Hematopoietic multipotent progenitor cell treated with erythropoietin and hydrocortisone succinate and interleukin-3 and kit ligand, for 8 days (in vitro differentiated cells): ENCODE measurements around the gene ANKRD10.

Experiments used
- DNase-seq: peaks from one replicate; pipeline ENCODE4 v3.0.0-alpha.2; 2015

Gene ANKRD10

DNA sequence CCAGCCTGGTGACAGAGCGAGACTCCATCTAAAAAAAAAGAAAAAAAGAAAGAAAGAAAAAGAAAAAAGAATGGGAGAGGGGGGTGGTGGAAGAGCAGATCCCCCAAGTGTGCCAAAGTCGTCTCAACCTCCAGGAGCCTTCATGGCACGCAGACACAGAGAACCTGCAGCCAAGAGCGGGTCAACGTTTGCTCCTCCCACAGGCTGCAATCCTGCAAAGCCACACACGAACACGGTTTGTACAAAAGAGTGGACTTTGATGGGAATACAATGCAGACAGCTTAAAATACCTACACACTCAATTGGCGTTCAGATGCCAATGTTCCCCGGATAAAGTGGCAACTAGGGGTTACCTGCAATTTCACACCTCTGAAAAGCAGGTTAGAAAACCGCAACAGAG, 29.4 kb downstream of the ANKRD10 start:
- no peak for DNase-seq

DNA sequence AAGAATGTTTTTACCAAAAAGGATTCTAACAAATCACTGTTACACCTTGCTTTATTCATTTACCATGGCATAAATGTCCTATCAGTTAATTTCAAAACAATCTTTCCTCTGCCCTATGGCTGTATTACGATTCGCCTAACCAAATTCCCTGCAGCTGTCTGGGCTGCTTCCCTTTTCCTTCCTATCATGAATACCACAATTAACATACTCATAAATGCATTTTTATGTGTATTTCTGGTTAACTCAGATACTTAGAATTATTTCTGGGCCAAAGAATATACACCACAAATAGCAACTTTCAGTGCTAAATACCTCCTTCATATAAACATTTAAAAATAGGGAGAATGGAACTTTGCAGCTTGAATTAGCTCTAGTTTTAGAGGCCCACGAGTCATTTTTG, 30.4 kb downstream of the ANKRD10 start:
- DNase-seq, result no peak

GRCh38 chr13:110883542-110883941, 31.3 kb downstream of the ANKRD10 start:
- no peak for DNase-seq

DNA sequence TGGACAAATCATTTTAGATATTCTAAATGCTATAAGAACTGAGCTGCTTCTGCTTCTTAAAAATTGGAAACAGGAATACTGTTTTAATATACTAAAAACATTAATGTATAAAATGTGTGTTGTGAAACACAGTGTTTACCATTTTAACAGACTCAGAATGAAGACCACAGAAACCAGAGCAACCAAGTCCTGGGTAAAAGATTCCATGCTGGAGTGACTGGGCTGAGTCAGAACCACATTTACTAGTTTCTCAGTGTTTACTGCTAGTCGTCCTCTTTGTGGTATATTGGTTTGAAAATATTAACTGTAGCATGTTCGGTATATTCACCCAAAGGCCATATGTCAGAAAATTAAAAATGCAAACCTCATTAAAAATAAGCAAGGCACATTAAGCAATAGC, 31.9 kb downstream of the ANKRD10 start:
- no peak for DNase-seq

GRCh38 chr13:110881839-110882627, 32.8 kb downstream of the ANKRD10 start:
- no peak for DNase-seq

- no peak for DNase-seq
Observed at GRCh38 chr13:110880627-110881026, 34.2 kb downstream of the ANKRD10 start.

DNA sequence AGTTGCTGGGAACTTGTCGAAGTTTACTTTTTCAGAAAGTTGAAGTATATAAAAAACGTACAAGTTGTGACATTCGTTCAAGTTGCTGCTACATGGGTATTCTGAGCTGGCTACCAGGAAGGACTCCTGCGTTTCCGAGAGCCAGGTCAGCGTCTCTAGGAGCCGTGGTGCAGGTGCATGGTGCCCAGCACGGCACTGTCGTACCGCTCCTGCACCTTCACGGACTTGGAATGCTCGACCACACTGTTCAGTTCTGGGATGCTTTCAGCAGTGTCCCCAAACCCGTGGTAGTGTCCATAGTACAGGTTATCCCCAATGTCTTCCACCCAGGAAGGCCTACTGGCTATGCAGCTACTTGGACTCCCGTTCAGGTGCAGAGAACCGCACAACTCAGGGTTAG, 35.4 kb downstream of the ANKRD10 start:
- DNase-seq, result no peak

DNA sequence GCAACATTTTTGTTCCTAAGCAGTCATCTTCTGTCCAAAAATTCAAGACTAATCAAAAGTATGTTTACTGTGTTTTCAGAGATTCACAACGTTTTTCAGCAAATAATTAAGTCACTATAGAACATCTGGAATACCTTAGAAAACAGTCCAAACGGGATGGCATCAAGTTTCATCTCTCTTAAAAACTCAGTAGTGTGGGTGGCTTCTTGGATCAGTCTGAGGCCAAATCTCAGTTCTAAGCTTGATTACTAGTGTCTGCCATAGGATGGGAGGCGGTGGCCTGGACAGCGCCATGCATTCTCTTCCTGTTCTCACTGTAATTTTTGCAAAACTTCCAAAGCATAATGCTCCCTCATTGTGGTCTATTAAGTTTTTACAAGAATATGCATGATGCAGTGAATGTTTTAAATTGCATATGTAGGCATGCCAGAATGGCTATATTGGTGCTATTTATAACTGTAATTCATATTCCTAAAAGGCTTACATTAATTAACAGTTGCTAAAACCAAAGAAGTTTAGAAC, 37.1 kb downstream of the ANKRD10 start:
- DNase-seq, result no peak

- DNase-seq, result no peak
Observed at GRCh38 chr13:110876609-110877008, 38.3 kb downstream of the ANKRD10 start.

GRCh38 chr13:110875241-110875640, 39.6 kb downstream of the ANKRD10 start:
- DNase-seq, result peak; percentile 29

GRCh38 chr13:110874508-110874960, 40.3 kb downstream of the ANKRD10 start:
- peak; percentile 73 for DNase-seq

- no peak for DNase-seq
Observed at GRCh38 chr13:110873639-110874507, 41.0 kb downstream of the ANKRD10 start.

DNA sequence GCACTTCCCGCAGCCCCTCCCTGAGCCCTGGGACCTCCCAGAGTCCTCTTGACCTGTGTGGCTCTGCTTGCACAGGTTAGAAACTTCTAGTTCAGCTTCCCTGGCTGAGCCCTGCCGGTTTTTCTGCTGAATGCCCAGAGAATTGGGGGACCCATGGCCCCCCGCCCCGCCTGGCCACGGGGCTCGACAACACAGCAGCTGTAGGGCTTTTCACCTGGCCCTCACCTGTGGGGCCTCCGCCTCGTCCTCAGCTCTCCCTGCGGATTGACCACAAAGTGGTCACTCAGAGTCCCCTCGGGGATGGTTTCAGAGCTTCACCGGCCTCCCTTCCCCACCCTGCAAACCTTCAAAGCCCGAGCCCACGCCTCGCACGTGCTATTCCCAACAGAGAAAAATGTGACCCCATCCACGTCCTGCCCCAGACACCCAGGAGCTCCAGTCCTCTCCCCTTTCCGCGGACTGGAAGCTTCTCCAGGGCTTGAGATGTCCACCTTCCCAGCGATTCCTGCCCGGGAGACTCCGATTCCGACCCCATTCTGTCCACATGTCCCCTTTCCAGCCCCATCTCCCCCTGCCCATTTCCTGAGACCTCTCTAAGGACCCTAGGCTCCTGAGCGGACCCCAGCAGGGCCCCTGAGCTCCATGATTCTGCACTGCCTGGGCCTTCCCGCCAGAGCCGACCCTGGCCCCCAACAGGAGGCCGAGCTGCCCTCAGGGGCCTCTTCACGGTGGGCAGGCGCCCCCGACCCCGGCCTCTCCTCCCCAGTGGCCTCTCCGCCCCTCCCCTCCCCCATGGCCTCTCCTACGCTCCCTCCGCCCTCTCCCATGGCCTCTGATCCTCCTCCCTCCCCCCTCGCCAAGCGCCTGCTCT, 41.9 kb downstream of the ANKRD10 start:
- DNase-seq, result no peak

GRCh38 chr13:110872034-110872767, 42.7 kb downstream of the ANKRD10 start:
- no peak for DNase-seq

DNA sequence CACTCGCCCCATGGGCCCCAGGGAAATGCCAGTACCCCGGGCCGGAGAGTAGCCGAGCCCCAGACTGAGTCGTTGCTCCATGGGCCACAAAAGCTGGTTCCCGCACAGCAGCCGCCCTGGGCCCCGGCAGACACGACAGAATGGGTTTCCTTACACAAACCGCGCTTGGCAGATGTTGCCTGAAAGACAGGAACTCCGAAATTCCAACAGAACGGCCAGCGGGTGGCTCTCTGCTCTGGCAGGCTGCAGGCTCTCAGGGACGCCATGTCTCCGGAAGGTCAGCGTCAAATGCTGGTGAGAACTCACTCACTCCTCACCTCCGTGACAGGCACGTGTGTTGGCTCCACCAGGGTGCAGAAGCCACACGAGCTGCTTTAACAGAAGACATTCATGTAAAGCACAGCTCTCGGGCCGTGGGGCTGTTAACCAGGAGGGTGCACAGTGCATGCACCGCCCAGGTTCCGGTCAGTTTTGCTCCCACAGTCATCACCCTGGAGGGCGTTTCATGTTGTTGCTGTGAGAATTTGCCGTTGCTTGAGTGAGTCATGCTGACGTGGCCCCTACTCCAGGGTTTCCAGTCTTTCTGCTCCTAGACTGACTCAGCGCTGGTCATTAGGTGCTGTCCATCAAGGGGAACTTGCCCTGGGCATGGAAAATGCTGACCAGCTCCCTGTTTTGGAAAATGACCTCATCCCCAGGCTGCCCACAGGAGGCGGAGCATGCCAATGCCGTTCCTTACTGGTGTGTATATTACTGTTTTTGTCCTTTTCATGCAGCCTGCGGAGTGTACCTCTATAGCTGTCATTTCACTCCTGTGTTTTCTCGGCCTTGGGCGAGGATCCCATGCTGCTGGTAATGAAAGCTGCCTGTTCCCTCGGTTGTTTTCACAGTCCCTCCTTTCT, 44.8 kb downstream of the ANKRD10 start:
- peak; percentile 48 for DNase-seq

DNA sequence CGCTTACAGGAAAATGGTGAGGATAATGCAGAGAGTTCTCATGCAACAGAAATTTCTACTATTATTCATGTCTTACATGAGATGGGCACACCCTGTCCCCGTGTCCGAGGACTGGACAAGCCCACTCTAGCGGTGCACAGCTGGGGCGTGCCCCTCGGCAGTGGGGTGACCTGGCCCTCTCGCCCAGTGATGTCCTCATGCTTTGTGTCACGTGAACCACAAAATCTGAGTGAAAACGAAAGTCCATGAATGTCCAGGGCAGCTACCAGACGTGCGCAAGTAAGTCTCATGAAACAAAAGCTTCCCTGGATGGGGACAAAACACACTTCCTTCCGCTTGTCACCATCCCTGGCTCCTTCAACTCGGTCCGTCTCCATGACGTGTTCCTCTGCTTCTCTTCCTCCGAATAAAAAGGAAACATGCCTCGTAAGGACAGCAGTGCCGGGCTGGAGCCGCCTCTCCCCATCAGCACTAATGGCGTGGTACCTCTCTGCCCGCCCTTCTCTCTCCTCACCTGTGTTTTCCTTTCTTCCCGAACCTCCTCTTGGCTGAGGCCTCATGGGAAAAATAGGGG, 45.6 kb downstream of the ANKRD10 start:
- no peak for DNase-seq

- no peak for DNase-seq
Observed at GRCh38 chr13:110868720-110869119, 46.1 kb downstream of the ANKRD10 start.

DNA sequence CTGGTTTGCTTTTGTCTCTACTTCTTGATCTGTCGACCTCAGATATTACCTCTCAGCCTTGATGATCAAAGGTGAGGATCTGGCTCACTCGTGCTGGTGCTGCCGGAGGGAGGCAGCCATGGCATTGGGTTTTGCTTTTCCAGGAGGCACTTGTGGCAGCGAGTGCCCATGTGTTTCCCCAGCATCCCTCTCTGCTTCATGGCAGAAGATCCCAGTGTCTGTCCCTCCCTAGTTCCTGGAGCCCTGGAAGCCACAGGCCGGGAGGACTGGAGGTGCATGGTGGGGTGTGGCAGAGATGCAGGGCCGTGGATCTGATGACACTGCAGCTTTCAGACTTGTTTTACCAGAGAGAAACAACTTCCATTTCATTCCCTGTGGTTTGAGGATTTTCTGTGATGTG, 47.5 kb downstream of the ANKRD10 start:
- no peak for DNase-seq

- DNase-seq, result no peak
Observed at GRCh38 chr13:110866491-110867170, 48.2 kb downstream of the ANKRD10 start.

DNA sequence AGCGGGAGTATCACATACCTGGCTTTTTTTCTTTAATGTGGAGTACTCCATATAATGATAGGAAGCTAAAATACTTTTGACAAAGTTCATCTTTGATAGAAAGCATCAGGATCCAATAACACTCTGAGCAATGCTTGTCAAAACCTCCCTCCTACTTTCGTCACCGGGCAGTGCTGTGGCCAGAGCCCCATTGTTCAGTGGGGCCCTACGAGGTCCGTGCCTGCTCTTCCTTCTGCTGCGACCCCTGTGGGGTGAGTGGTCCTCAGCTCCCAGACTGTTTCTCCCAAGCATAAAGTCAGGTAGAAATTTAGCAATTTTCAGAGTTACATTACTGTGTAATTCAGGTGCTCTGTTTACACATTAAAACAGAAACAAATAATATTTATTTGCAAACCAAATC, 51.2 kb downstream of the ANKRD10 start:
- DNase-seq, result no peak
